H9 (cell line): ENCODE results near the gene GABBR2. TPM values are rescaled to one million over a fixed set of nuclear protein-coding genes. Genes with fewer than 3 reads are reported as not detected.

ENCODE experiments used
- DNase-seq: peaks from one replicate; pipeline ENCODE4 v3.0.0-alpha.2; 2017
- H2AFZ ChIP-seq: one replicate; pipeline ENCODE4 v1.6.1; 2013; ENCODE audit warnings: mild to moderate bottlenecking, low read length, control low read depth, moderate library complexity
- H2AK5ac ChIP-seq: 2 replicates; pipeline ENCODE4 v1.6.1; 2013; ENCODE audit warnings: low read length, control low read depth, mixed read lengths; ENCODE audit not compliant: insufficient read length
- H2BK120ac ChIP-seq: one replicate; pipeline ENCODE4 v1.6.1; 2013; ENCODE audit warnings: low read depth, mild to moderate bottlenecking, low read length, control low read depth, inconsistent platforms; ENCODE audit not compliant: poor library complexity, severe bottlenecking
- H2BK12ac ChIP-seq: 2 replicates; pipeline ENCODE4 v1.6.1; 2013; ENCODE audit warnings: low read length, control low read depth, mixed read lengths, low read depth; ENCODE audit not compliant: insufficient read length
- H2BK15ac ChIP-seq: 2 replicates; pipeline ENCODE4 v1.6.1; 2013; ENCODE audit warnings: low read depth, low read length, control low read depth
- H2BK20ac ChIP-seq: one replicate; pipeline ENCODE4 v1.6.1; 2013; ENCODE audit warnings: low read depth, mild to moderate bottlenecking, low read length, control low read depth, inconsistent platforms; ENCODE audit not compliant: poor library complexity, severe bottlenecking
- H2BK5ac ChIP-seq: 2 replicates; pipeline ENCODE4 v1.6.1; 2013; ENCODE audit warnings: low read length, control low read depth, mixed read lengths; ENCODE audit not compliant: insufficient read length
- H3K14ac ChIP-seq: 2 replicates; pipeline ENCODE4 v1.6.1; 2013; ENCODE audit warnings: low read length, control low read depth; ENCODE audit not compliant: insufficient read depth
- H3K18ac ChIP-seq: 2 replicates; pipeline ENCODE4 v1.6.1; 2013; ENCODE audit warnings: low read depth, mild to moderate bottlenecking, mixed read lengths, low read length, control low read depth; ENCODE audit not compliant: insufficient read length
- H3K23ac ChIP-seq: 2 replicates; pipeline ENCODE4 v1.6.1; 2013; ENCODE audit warnings: low read length, control low read depth, mixed read lengths, low read depth; ENCODE audit not compliant: insufficient read length
- H3K23me2 ChIP-seq: 2 replicates; pipeline ENCODE4 v1.6.1; 2013; ENCODE audit warnings: low read depth, mild to moderate bottlenecking, mixed read lengths, low read length, control low read depth; ENCODE audit not compliant: insufficient read length, poor library complexity, severe bottlenecking
- H3K27ac ChIP-seq: 2 replicates; pipeline ENCODE4 v1.5.1; 2013; ENCODE audit warnings: low read length, control low read depth, mixed read lengths, low read depth; ENCODE audit not compliant: insufficient read length
- H3K27me3 ChIP-seq: 2 replicates; pipeline ENCODE4 v1.6.1; 2013; ENCODE audit warnings: low read length, control low read depth, inconsistent platforms; ENCODE audit not compliant: insufficient read depth
- H3K4ac ChIP-seq: 2 replicates; pipeline ENCODE4 v1.6.1; 2013; ENCODE audit warnings: low read depth, mild to moderate bottlenecking, control low read depth, inconsistent platforms, low read length, moderate library complexity
- H3K4me1 ChIP-seq: 2 replicates; pipeline ENCODE4 v1.6.1; 2013; ENCODE audit warnings: low read length, control low read depth, inconsistent platforms; ENCODE audit not compliant: insufficient read depth
- H3K4me2 ChIP-seq: 2 replicates; pipeline ENCODE4 v1.6.1; 2013; ENCODE audit warnings: low read length, control low read depth, mixed read lengths; ENCODE audit not compliant: insufficient read length, insufficient read depth
- H3K56ac ChIP-seq: 2 replicates; pipeline ENCODE4 v1.6.1; 2013; ENCODE audit warnings: low read depth, mild to moderate bottlenecking, mixed read lengths, low read length, control low read depth; ENCODE audit not compliant: insufficient read length
- H3K79me1 ChIP-seq: 2 replicates; pipeline ENCODE4 v1.6.1; 2013; ENCODE audit warnings: low read depth, mild to moderate bottlenecking, moderate library complexity, low read length, control low read depth, inconsistent platforms; ENCODE audit not compliant: insufficient read depth, poor library complexity, severe bottlenecking
- H3K79me2 ChIP-seq: 2 replicates; pipeline ENCODE4 v1.6.1; 2013; ENCODE audit warnings: low read length, control low read depth, inconsistent platforms; ENCODE audit not compliant: insufficient read depth
- H3K9ac ChIP-seq: 2 replicates; pipeline ENCODE4 v1.6.1; 2013; ENCODE audit warnings: low read length, control low read depth, mixed read lengths; ENCODE audit not compliant: insufficient read length; ENCODE audit errors: extremely low read depth
- H3K9me3 ChIP-seq: one replicate; pipeline ENCODE4 v1.6.1; 2013; ENCODE audit warnings: low read depth, low read length, inconsistent platforms; ENCODE audit not compliant: control insufficient read depth
- H3T11ph ChIP-seq: one replicate; pipeline ENCODE4 v1.6.1; 2013; ENCODE audit warnings: mild to moderate bottlenecking, low read length, control low read depth, inconsistent platforms
- H4K20me1 ChIP-seq: one replicate; pipeline ENCODE4 v1.6.1; 2013; ENCODE audit not compliant: control insufficient read depth, insufficient read length, insufficient read depth
- H4K5ac ChIP-seq: 2 replicates; pipeline ENCODE4 v1.6.1; 2013; ENCODE audit warnings: low read depth, mild to moderate bottlenecking, mixed read lengths, low read length, control low read depth; ENCODE audit not compliant: insufficient read length
- H4K8ac ChIP-seq: replicated peaks from 2 replicates; pipeline ENCODE4 v1.6.1; 2013; ENCODE audit warnings: low read length, control low read depth, mixed read lengths, low read depth; ENCODE audit not compliant: insufficient read length
- H4K91ac ChIP-seq: 2 replicates; pipeline ENCODE4 v1.6.1; 2013; ENCODE audit warnings: low read depth, mild to moderate bottlenecking, moderate library complexity, mixed read lengths, low read length, control low read depth; ENCODE audit not compliant: insufficient read length
- H3K27ac Mint-ChIP-seq, 3 experiments: 2 replicates in 2 of 3; 3 replicates in 1 of 3; pipeline ENCODE4 v1.8.0; 2020 to 2021; ENCODE audit warnings: mixed read lengths in 3 of 3, mild to moderate bottlenecking in 1 of 3, moderate library complexity in 1 of 3
- H3K27me3 Mint-ChIP-seq: 2 replicates; pipeline ENCODE4 v1.8.0; 2021; ENCODE audit warnings: low read depth, mild to moderate bottlenecking, moderate library complexity, mixed read lengths
- H3K36me3 Mint-ChIP-seq, 3 experiments: 2 replicates in 2 of 3; 3 replicates in 1 of 3; pipeline ENCODE4 v1.8.0; 2020 to 2021; ENCODE audit warnings: low read depth in 3 of 3, mixed read lengths in 3 of 3; ENCODE audit not compliant: insufficient read depth in 1 of 3
- H3K4me1 Mint-ChIP-seq, 2 experiments: 2 replicates each; pipeline ENCODE4 v1.8.0; 2020; ENCODE audit warnings: mixed read lengths in 2 of 2
- H3K4me3 Mint-ChIP-seq, 2 experiments: 2 replicates in 1 of 2; 3 replicates in 1 of 2; pipeline ENCODE4 v1.8.0; 2020 to 2021; ENCODE audit warnings: mild to moderate bottlenecking in 2 of 2, mixed read lengths in 2 of 2, moderate library complexity in 1 of 2
- H3K9me3 Mint-ChIP-seq, 2 experiments: 2 replicates in 1 of 2; 3 replicates in 1 of 2; pipeline ENCODE4 v1.8.0; 2020; ENCODE audit warnings: mild to moderate bottlenecking in 2 of 2, mixed read lengths in 2 of 2, moderate library complexity in 1 of 2
- CTCF ChIP-seq: fragments of 200-600 bp; sonication (generic); conservative IDR thresholded peaks from 3 replicates; pipeline ENCODE4 v1.8.0; 2021; ENCODE audit warnings: antibody characterized with exemption, mild to moderate bottlenecking
- WGBS: extraction: QIAGEN DNeasy Blood & Tissue Kit; methylation state at CpG from one replicate; pipeline ENCODE4 v1.1.7; 2013; ENCODE audit warnings: missing lambda C conversion rate, low lambda C conversion rate, mixed read lengths; ENCODE audit not compliant: insufficient read length; ENCODE audit errors: extremely low coverage; 5-methylcytosine and 5-hydroxymethylcytosine counted together
- total RNA-seq: library from RNA; stranded (reverse); gene quantifications from 2 replicates; pipeline ENCODE4 v1.2.1, GENCODE V29; 2021

Gene GABBR2
- total RNA-seq, 1 experiment from 2014 or later = 0.66 TPM

GRCh38 chr9:98750364-98751060 lies 41.8 kb upstream of the GABBR2 start:
- Mint-ChIP-seq H3K36me3 (peaks cover 20 to 68% (median 57%) of the 10 kb centered on the region in 3 experiments), H3K4me3 (no peak overlapping the region), H3K9me3 (no peaks in the 10 kb centered on the region), H3K27me3 (no peaks in the 10 kb centered on the region; the same call in 1 of the 2 replicates), H3K27ac (no peak overlapping the region), H3K4me1 (no peaks in the 10 kb centered on the region)
- Histone ChIP-seq H3K79me2 (no peaks in the 10 kb centered on the region), H3K27ac (no peak overlapping the region), H3K4me2 (no peak overlapping the region), H3K9me3 (no peaks in the 10 kb centered on the region), H4K91ac (no peak overlapping the region), H4K8ac (no peak overlapping the region), H4K5ac (no peak overlapping the region), H3K23me2 (no peaks in the 10 kb centered on the region), H3K27me3 (no peaks in the 10 kb centered on the region), H3K79me1 (no peaks in the 10 kb centered on the region), H3T11ph (no peak overlapping the region), H2BK15ac (no peak overlapping the region), H3K9ac (no peak overlapping the region), H4K20me1 (no peaks in the 10 kb centered on the region), H3K4me1 (no peaks in the 10 kb centered on the region), H2BK120ac (no peak overlapping the region), H3K23ac (no peak overlapping the region), H2BK12ac (no peak overlapping the region), H2BK20ac (no peak overlapping the region), H3K18ac (no peak overlapping the region), H3K14ac (no peak overlapping the region), H3K4ac (no peak overlapping the region), H2AFZ (no peak overlapping the region), H2AK5ac (no peak overlapping the region), H3K56ac (no peak overlapping the region), H2BK5ac (no peak overlapping the region)
- DNase-seq = no peak
- TF ChIP-seq CTCF = no peak
- no CpG with 5 or more reads among the region's 5 CpGs for WGBS
